K562 (cell line): Measurements from ENCODE around the gene UNC5B.

ENCODE experiments used
- CREB1 ChIP-seq, 2 experiments: sonication (generic) in 1 of 2; formaldehyde crosslinking in 1 of 2; IDR thresholded peaks; 2 replicates each; pipeline versions ENCODE4 v1.6.1 to v1.8.0; 2012 to 2022; ENCODE audit warnings: inconsistent platforms in 1 of 2, mild to moderate bottlenecking in 1 of 2, missing genetic modification reagents in 1 of 2, moderate library complexity in 1 of 2
- MYNN ChIP-seq, 2 experiments: sonication (generic); formaldehyde crosslinking in 1 of 2; IDR thresholded peaks; 2 replicates each; pipeline versions ENCODE4 v1.5.0 to v1.6.1; 2016 to 2020; ENCODE audit warnings: antibody characterized with exemption in 1 of 2, missing genetic modification reagents in 1 of 2
- POLR2A ChIP-seq: fragments of 450-650 bp; conservative IDR thresholded peaks from 2 replicates; pipeline ENCODE4 v1.6.1; 2016
- RFX1 ChIP-seq: fragments of 450-650 bp; IDR thresholded peaks from 2 replicates; pipeline ENCODE4 v1.6.1; 2016; ENCODE audit warnings: mild to moderate bottlenecking, moderate library complexity
- XRCC4 ChIP-seq: IDR thresholded peaks from one replicate; pipeline ENCODE4 v1.6.1; 2011; ENCODE audit not compliant: insufficient read depth, insufficient read length; ENCODE audit errors: extremely low read depth

DNA sequence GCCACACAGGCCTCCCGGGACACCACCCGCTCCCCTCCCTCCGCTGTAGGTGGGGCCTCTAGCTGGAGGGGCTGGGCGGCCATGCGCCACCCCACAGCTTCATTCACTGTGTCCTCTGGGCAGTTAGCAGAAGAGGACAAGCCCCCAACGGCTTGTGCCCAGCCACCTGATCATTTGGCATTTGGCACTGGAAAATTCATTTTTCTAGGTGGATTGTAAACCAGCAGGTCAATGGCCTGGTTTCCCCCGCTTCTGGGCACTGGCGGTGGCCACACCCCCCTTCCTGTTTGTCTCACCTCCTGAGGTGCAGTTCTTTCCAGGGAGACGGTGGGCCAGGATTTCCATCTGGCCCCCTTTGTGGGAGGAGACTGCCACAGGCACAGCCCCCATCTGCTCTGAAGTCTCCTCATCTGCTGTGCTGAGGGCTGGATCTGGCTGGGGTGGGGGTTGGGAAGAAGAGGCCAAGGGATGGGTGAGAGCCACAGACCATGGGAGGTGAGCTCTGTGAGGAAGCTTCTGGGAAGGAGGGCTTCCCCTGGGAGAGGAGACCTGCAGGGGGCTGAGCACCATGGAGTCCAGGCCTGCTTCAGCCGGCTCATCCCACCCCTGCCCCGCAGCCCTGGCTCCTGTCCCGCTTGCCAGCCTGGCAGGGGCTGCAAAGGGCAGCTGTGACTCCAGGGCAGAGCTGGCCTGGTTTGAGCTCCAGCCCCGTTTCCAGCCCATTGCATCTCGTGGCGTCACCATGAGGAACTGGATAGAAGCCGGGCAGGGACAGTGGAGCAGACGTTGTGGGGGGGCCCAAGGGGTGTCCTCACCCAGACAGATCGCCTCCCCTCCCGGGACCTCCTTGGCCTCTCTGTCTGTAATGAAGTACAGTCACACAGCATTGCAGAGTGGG lies 66.6 kb downstream of the UNC5B start:
- TF ChIP-seq MYNN (IDR thresholded peaks at IDR 0.05) (no peak), MYNN (CRISPR knock-in tag; IDR thresholded peaks at IDR 0.05) (no peak), RFX1 (no peak), CREB1 (IDR thresholded peaks at IDR 0.05) (no peak), CREB1 (CRISPR knock-in tag; IDR thresholded peaks at IDR 0.05) (no peak), POLR2A (no peak), XRCC4 (no peak)
